Endothelial cell of umbilical vein (primary cell): ENCODE measurements around the gene NLRP6. TPM values are rescaled to one million over a fixed set of nuclear protein-coding genes. Genes with fewer than 3 reads are reported as not detected.

Experiments used
- BruUV-seq: library from RNA; stranded (reverse); fragments of 400-500 nt; replicated peaks from 2 replicates; lab custom pipeline; 2021; lab: Mats Ljungman, UMichigan
- CTCF ChIA-PET: fragments of 300-600, 350-600 bp; sonication (Branson Sonifier 250); formaldehyde crosslinking; loops from one replicate; lab custom pipeline; 2021; ENCODE audit warnings: antibody characterized with exemption, inconsistent platforms; lab: Charles Lee
- POLR2A ChIA-PET: fragments of 300-600, 350-600 bp; sonication (Branson Sonifier 250); formaldehyde crosslinking; loops from one replicate; lab custom pipeline; 2021; ENCODE audit warnings: antibody characterized with exemption, inconsistent platforms; lab: Charles Lee
- DNase-seq: peaks from one replicate; pipeline ENCODE4 v3.0.0-alpha.2; 2011; ENCODE audit warnings: low read depth, low spot score
- FAIRE-seq: peaks from 2 replicates; lab custom pipeline; 2011; peaks lifted over from hg19 to GRCh38; lab: Jason Lieb, UNC
- H2AFZ ChIP-seq: 2 replicates; pipeline ENCODE4 v1.6.0; 2012; ENCODE audit warnings: low read depth, low read length, control low read depth, inconsistent platforms
- H3K27ac ChIP-seq: 2 replicates; pipeline ENCODE4 v1.5.1; 2011; ENCODE audit warnings: low read depth, mild to moderate bottlenecking, control low read depth, low read length, moderate library complexity; ENCODE audit not compliant: insufficient read depth
- H3K27me3 ChIP-seq, 2 experiments: 2 replicates each; pipeline versions ENCODE4 v1.6.0 to v1.6.1; 2011; ENCODE audit warnings: low read length in 2 of 2, mixed read lengths in 1 of 2; ENCODE audit not compliant: control insufficient read depth in 2 of 2, insufficient read depth in 2 of 2
- H3K36me3 ChIP-seq, 2 experiments: 2 replicates in 1 of 2; 3 replicates in 1 of 2; pipeline ENCODE4 v1.5.1; 2011; ENCODE audit warnings: low read length in 2 of 2, mild to moderate bottlenecking in 1 of 2, moderate library complexity in 1 of 2; ENCODE audit not compliant: control insufficient read depth in 2 of 2, insufficient read depth in 2 of 2; ENCODE audit errors: extremely low read depth in 1 of 2
- H3K4me1 ChIP-seq: 3 replicates; pipeline ENCODE4 v1.5.1; 2011; ENCODE audit warnings: mild to moderate bottlenecking, low read length; ENCODE audit not compliant: control insufficient read depth, insufficient read depth; ENCODE audit errors: extremely low read depth
- H3K4me2 ChIP-seq: 2 replicates; pipeline ENCODE4 v1.6.1; 2011; ENCODE audit warnings: low read length, control low read depth, mixed read lengths; ENCODE audit not compliant: insufficient read depth
- H3K4me3 ChIP-seq, 3 experiments: fragments of 200-600 bp in 1 of 3; sonication (generic), shearing (Covaris generic) in 1 of 3; replicated peaks in 1 of 3; 2 replicates each; pipeline ENCODE4 v1.5.1; 2011 to 2016; ENCODE audit warnings: control low read depth in 3 of 3, low read length in 3 of 3, mild to moderate bottlenecking in 2 of 3, inconsistent platforms in 1 of 3, low read depth in 1 of 3, moderate library complexity in 1 of 3; ENCODE audit not compliant: insufficient read depth in 1 of 3
- H3K79me2 ChIP-seq: 2 replicates; pipeline ENCODE4 v1.6.0; 2012; ENCODE audit warnings: low read length, inconsistent platforms; ENCODE audit not compliant: control insufficient read depth, insufficient read depth
- H3K9ac ChIP-seq: replicated peaks from 2 replicates; pipeline ENCODE3; 2011; ENCODE audit warnings: low read length, control low read depth; ENCODE audit not compliant: insufficient read depth; ENCODE audit errors: extremely low read depth
- H3K9me1 ChIP-seq: replicated peaks from 3 replicates; pipeline ENCODE4 v1.6.0; 2011; ENCODE audit warnings: mild to moderate bottlenecking, low read length; ENCODE audit not compliant: control insufficient read depth, insufficient read depth; ENCODE audit errors: extremely low read depth
- H3K9me3 ChIP-seq: replicated peaks from 2 replicates; pipeline ENCODE4 v1.5.1; 2012; ENCODE audit warnings: low read length, inconsistent platforms; ENCODE audit not compliant: control insufficient read depth, insufficient read depth
- H4K20me1 ChIP-seq: replicated peaks from 2 replicates; pipeline ENCODE3; 2011; ENCODE audit warnings: mild to moderate bottlenecking, low read length; ENCODE audit not compliant: control insufficient read depth, insufficient read depth; ENCODE audit errors: extremely low read depth
- EZH2 ChIP-seq: IDR thresholded peaks from 2 replicates; pipeline ENCODE4 v1.6.1; 2012; ENCODE audit warnings: borderline replicate concordance, low read depth, mild to moderate bottlenecking, moderate library complexity, low read length, inconsistent platforms; ENCODE audit not compliant: severe bottlenecking
- FOS ChIP-seq: IDR thresholded peaks from 2 replicates; pipeline ENCODE4 v1.6.1; 2011; ENCODE audit warnings: mild to moderate bottlenecking, low read length, moderate library complexity, borderline replicate concordance; ENCODE audit not compliant: insufficient read depth
- GATA2 ChIP-seq: IDR thresholded peaks from 2 replicates; pipeline ENCODE4 v1.7.0; 2011; ENCODE audit warnings: low read depth, mild to moderate bottlenecking, moderate library complexity, mixed read lengths, low read length; ENCODE audit not compliant: insufficient read length, insufficient read depth
- JUN ChIP-seq: IDR thresholded peaks from 2 replicates; pipeline ENCODE4 v1.6.1; 2011; ENCODE audit warnings: borderline replicate concordance, low read depth; ENCODE audit not compliant: insufficient read length, insufficient read depth
- MYC ChIP-seq: IDR thresholded peaks from one replicate; pipeline ENCODE4 v1.6.1; 2011; ENCODE audit warnings: mild to moderate bottlenecking, low read depth, low read length
- POLR2A ChIP-seq: IDR thresholded peaks from 2 replicates; pipeline ENCODE4 v1.6.1; 2012; ENCODE audit warnings: low read depth, mild to moderate bottlenecking, control low read depth, low read length
- POLR2AphosphoS5 ChIP-seq: IDR thresholded peaks from 2 replicates; pipeline ENCODE4 v1.6.1; 2012; ENCODE audit warnings: low read depth, mild to moderate bottlenecking, control low read depth, low read length, moderate library complexity; ENCODE audit not compliant: insufficient read depth
- dilution Hi-C: fragments of 300-500 bp; cut with MboI; formaldehyde crosslinking; loops from one replicate; pipeline ENCODE4 v1.15.0; 2019; ENCODE audit warnings: low sequenced_read_pairs; ENCODE audit not compliant: extremely low pct_ligation_motif_present
- intact Hi-C: fragments of 100-400 bp; cut with micrococcal nuclease; formaldehyde crosslinking; loops from one replicate; pipeline ENCODE4 v1.10.0; 2022
- polyA plus RNA-seq, 4 experiments: library from polyadenylated mRNA; depleted of rRNA in 3 of 4; stranded (reverse) in 3 of 4; unstranded in 1 of 4; fragments of >200 nt; gene quantifications; 2 replicates each; pipeline versions ENCODE4 v1.2.1 to v1.2.3, GENCODE V29; 2011 to 2012; ENCODE audit warnings: missing spikeins in 1 of 4
- total RNA-seq: library from RNA; stranded (reverse); gene quantifications from 2 replicates; pipeline ENCODE4 v1.2.3, GENCODE V29; 2021
- TF ChIP-seq, protein P1 (sequence below), 2 donors: IDR thresholded peaks; 1 replicate in 1 of 2; 2 replicates in 1 of 2; pipeline ENCODE4 v1.5.1; 2011; ENCODE audit warnings: low read length in 2 of 2, mild to moderate bottlenecking in 2 of 2, moderate library complexity in 2 of 2, control low read depth in 1 of 2, inconsistent platforms in 1 of 2, low read depth in 1 of 2; ENCODE audit not compliant: insufficient read depth in 1 of 2; ENCODE audit errors: extremely low read depth in 1 of 2
- TF ChIP-seq, protein P2 (sequence below): IDR thresholded peaks from 2 replicates; pipeline ENCODE4 v1.6.1; 2011; ENCODE audit not compliant: insufficient read depth, insufficient read length

The NLRP6 gene
- total and polyA plus RNA-seq, 2 donors (not counting 3 experiments of a cell fraction or from before 2014, with no cell fraction given) = not detected

DNA sequence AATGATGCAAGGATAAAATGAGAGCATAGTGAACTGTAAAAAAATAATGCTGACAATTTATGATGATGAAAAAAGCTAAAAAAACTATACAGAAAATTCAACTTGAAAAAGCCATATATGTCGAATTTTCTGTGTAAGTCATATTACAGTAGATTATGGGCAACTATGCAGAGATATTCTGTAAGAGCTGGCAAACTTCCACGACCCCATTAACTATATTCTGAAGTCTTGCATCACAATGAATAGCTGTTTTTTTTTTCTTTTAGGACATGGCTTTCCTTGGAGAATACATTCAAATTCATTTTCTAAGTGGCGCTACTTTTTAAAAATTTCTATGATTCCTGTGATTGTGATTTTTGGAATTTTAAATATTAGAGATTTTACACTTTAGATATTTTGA lies 23.0 kb upstream of the NLRP6 start:
- intact Hi-C loops = no loop called here
- no peak overlapping the region for H3K4me3 ChIP-seq
- CTCF ChIA-PET = interaction anchor here (1.2 kb wide), 1 partner anchor 12 kb away, joined by 3 read pairs; no protein-coding TSS in a partner anchor
- no TSS peak for BruUV-seq
- no peaks in the 10 kb centered on the region for H3K9me3 ChIP-seq
- no peak overlapping the region for H3K4me2 ChIP-seq
- TF ChIP-seq, protein P1, sequence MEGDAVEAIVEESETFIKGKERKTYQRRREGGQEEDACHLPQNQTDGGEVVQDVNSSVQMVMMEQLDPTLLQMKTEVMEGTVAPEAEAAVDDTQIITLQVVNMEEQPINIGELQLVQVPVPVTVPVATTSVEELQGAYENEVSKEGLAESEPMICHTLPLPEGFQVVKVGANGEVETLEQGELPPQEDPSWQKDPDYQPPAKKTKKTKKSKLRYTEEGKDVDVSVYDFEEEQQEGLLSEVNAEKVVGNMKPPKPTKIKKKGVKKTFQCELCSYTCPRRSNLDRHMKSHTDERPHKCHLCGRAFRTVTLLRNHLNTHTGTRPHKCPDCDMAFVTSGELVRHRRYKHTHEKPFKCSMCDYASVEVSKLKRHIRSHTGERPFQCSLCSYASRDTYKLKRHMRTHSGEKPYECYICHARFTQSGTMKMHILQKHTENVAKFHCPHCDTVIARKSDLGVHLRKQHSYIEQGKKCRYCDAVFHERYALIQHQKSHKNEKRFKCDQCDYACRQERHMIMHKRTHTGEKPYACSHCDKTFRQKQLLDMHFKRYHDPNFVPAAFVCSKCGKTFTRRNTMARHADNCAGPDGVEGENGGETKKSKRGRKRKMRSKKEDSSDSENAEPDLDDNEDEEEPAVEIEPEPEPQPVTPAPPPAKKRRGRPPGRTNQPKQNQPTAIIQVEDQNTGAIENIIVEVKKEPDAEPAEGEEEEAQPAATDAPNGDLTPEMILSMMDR (IDR thresholded peaks at IDR 0.05; ENCODE audit: extremely low read depth in 1 of 2, insufficient read depth in 1 of 2, low read depth in 1 of 2, low read length in 2 of 2) = no peak
- TF ChIP-seq POLR2AphosphoS5 (no peak), GATA2 (no peak), JUN (no peak), EZH2 (no peak), FOS (no peak), MYC (no peak), POLR2A (no peak)
- TF ChIP-seq, protein P2, sequence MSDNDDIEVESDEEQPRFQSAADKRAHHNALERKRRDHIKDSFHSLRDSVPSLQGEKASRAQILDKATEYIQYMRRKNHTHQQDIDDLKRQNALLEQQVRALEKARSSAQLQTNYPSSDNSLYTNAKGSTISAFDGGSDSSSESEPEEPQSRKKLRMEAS = no peak
- no peak overlapping the region for H2AFZ ChIP-seq
- dilution Hi-C loops = no loop called here
- H3K36me3 ChIP-seq = peaks cover 12 to 26% of the 10 kb centered on the region in 2 experiments
- no peaks in the 10 kb centered on the region for H3K27me3 ChIP-seq
- FAIRE-seq = no peak
- no peak overlapping the region for H3K27ac ChIP-seq
- no peak for DNase-seq
- no peaks in the 10 kb centered on the region for H3K4me1 ChIP-seq
- no peak overlapping the region for H3K9ac ChIP-seq
- H3K79me2 ChIP-seq = no peaks in the 10 kb centered on the region
- no peaks in the 10 kb centered on the region for H3K9me1 ChIP-seq
- POLR2A ChIA-PET = no interaction called here
- no peaks in the 10 kb centered on the region for H4K20me1 ChIP-seq
